ENCODE measurements around the gene CDK6. TPM values are rescaled to one million over a fixed set of nuclear protein-coding genes. Genes with fewer than 3 reads are reported as not detected.
A peak's percentile ranks its signal among the peaks of the same experiment; 100 is the strongest.

CDK6 gene
- total RNA-seq, 4 donors from 2014 or later = 12.9 to 32.7 (median 21.6) TPM

- Histone ChIP-seq H3K4me1 (peaks cover 13 to 72% (median 37%) of the 10 kb centered on the region in 4 donors), H3K9me3 (no peaks in the 10 kb centered on the region), H3K36me3 (no peaks in the 10 kb centered on the region), H3K27ac (peak overlapping the region in 3 of 4 donors; percentile 13 to 94 (median 94)), H3K27me3 (no peaks in the 10 kb centered on the region), H3K4me3 (no peak overlapping the region)
- WGBS, 2 donors (ENCODE audit: low coverage in 1 of 2) = 33 to 63% methylated on average over 1 of the region's 1 CpG
- in situ Hi-C loops (cut with MboI; ENCODE audit: low pct_ligation_motif_present in 1 of 4, low pct_unique_long_range_greater_than_20kb in 1 of 4, low sequenced_read_pairs in 3 of 4) (loop anchor here (5.0 to 10.0 kb wide), 4 partner anchors 135 to 205 kb away; no protein-coding TSS in a partner anchor), intact Hi-C loops (cut with DNase I; ENCODE audit: low total_unique reads) (loop anchor here (5.0 to 10.0 kb wide), 2 partner anchors 113 to 215 kb away; no protein-coding TSS in a partner anchor)
- no peak for DNase-seq
- TF ChIP-seq EP300 (IDR thresholded peaks at IDR 0.05; ENCODE audit: low read depth) = no peak
- no peak for TF ChIP-seq POLR2A (IDR thresholded peaks at IDR 0.05)
- no peak for TF ChIP-seq POLR2AphosphoS5 (IDR thresholded peaks at IDR 0.05)
- TF ChIP-seq CTCF (IDR thresholded peaks at IDR 0.05) = no peak
Observed at GRCh38 chr7:92830027-92830426, 6.3 kb downstream of the CDK6 start.

GRCh38 chr7:92827464-92828120, 8.8 kb downstream of the CDK6 start:
- in situ Hi-C loops (cut with MboI; ENCODE audit: low pct_ligation_motif_present in 1 of 4, low pct_unique_long_range_greater_than_20kb in 1 of 4, low sequenced_read_pairs in 3 of 4) = no loop called here
- Histone ChIP-seq H3K27me3 (no peaks in the 10 kb centered on the region), H3K4me3 (no peak overlapping the region), H3K36me3 (no peaks in the 10 kb centered on the region), H3K27ac (no peak overlapping the region), H3K4me1 (peaks cover 16 to 87% (median 41%) of the 10 kb centered on the region in 4 donors), H3K9me3 (no peaks in the 10 kb centered on the region)
- intact Hi-C loops (cut with DNase I; ENCODE audit: low total_unique reads) = no loop called here
- 20 to 50% methylated on average over 1 to 3 of the region's 3 CpGs for WGBS, 2 donors (ENCODE audit: low coverage in 1 of 2)
- TF ChIP-seq CTCF (IDR thresholded peaks at IDR 0.05) (no peak), EP300 (IDR thresholded peaks at IDR 0.05; ENCODE audit: low read depth) (no peak), POLR2AphosphoS5 (IDR thresholded peaks at IDR 0.05) (no peak), POLR2A (IDR thresholded peaks at IDR 0.05) (no peak)
- no peak for DNase-seq

- TF ChIP-seq EP300 (IDR thresholded peaks at IDR 0.05; ENCODE audit: low read depth) (no peak), CTCF (IDR thresholded peaks at IDR 0.05) (no peak), POLR2A (IDR thresholded peaks at IDR 0.05) (no peak), POLR2AphosphoS5 (IDR thresholded peaks at IDR 0.05) (no peak)
- no peak for DNase-seq
- Histone ChIP-seq H3K27me3 (no peaks in the 10 kb centered on the region), H3K4me1 (peaks cover 16 to 75% (median 32%) of the 10 kb centered on the region in 4 donors), H3K9me3 (no peaks in the 10 kb centered on the region), H3K27ac (no peak overlapping the region), H3K4me3 (no peak overlapping the region), H3K36me3 (no peaks in the 10 kb centered on the region)
- intact Hi-C loops (cut with DNase I; ENCODE audit: low total_unique reads) (no loop called here), in situ Hi-C loops (cut with MboI; ENCODE audit: low pct_ligation_motif_present in 1 of 4, low pct_unique_long_range_greater_than_20kb in 1 of 4, low sequenced_read_pairs in 3 of 4) (no loop called here)
- 53 to 89% methylated on average over 3 of the region's 3 CpGs for WGBS, 2 donors (ENCODE audit: low coverage in 1 of 2)
Observed at GRCh38 chr7:92826258-92826938, 10.0 kb downstream of the CDK6 start.

GRCh38 chr7:92824901-92825480, 11.4 kb downstream of the CDK6 start:
- Histone ChIP-seq H3K4me3 (no peak overlapping the region), H3K27ac (no peak overlapping the region), H3K27me3 (no peaks in the 10 kb centered on the region), H3K36me3 (no peaks in the 10 kb centered on the region), H3K9me3 (no peaks in the 10 kb centered on the region), H3K4me1 (peaks cover 10 to 65% (median 18%) of the 10 kb centered on the region in 4 donors)
- in situ Hi-C loops (cut with MboI; ENCODE audit: low pct_ligation_motif_present in 1 of 4, low pct_unique_long_range_greater_than_20kb in 1 of 4, low sequenced_read_pairs in 3 of 4) = no loop called here
- DNase-seq = no peak
- TF ChIP-seq CTCF (IDR thresholded peaks at IDR 0.05) (no peak), EP300 (IDR thresholded peaks at IDR 0.05; ENCODE audit: low read depth) (no peak), POLR2AphosphoS5 (IDR thresholded peaks at IDR 0.05) (no peak), POLR2A (IDR thresholded peaks at IDR 0.05) (no peak)
- WGBS, 2 donors (ENCODE audit: low coverage in 1 of 2) = 69% methylated on average over 2 to 3 of the region's 3 CpGs
- intact Hi-C loops (cut with DNase I; ENCODE audit: low total_unique reads) = no loop called here

Data from transverse colon (tissue), 4 donors.